ENCODE data around the gene KDF1.

The KDF1 gene

DNA sequence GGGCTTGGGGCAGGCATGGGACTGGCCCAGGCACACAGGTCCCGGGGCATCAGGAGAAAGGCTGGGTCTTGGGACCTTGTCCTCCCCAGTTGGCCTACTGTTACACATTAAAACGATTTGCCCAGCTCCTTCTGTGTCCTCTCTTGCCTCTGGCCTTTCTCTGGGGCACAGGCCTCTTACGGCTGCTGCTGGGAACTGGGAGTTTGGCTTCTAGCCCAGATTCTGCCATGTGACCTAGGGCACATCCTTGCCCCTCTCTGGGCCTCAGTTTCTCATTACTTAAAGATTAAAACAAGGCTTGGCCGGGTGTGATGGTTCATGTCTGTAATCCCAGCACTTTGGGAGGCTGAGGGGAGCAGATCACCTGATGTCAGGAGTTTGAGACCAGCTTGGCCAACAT is 14.0 kb downstream of the KDF1 start:
- FAIRE-seq, result no peak
- TF ChIP-seq TAF1 (IDR thresholded peaks at IDR 0.05; ENCODE audit: low read depth, low read length) (no peak), POLR2A (IDR thresholded peaks at IDR 0.05; ENCODE audit: low read depth, low read length) (no peak), SPI1 (IDR thresholded peaks at IDR 0.05; ENCODE audit: low read depth, low read length) (no peak), PAX5 (IDR thresholded peaks at IDR 0.05; ENCODE audit: insufficient read depth, low read length, severe bottlenecking) (no peak), POLR2AphosphoS5 (IDR thresholded peaks at IDR 0.05; ENCODE audit: low read depth, low read length) (no peak), POU2F2 (IDR thresholded peaks at IDR 0.05; ENCODE audit: low read depth, low read length) (no peak)

DNA sequence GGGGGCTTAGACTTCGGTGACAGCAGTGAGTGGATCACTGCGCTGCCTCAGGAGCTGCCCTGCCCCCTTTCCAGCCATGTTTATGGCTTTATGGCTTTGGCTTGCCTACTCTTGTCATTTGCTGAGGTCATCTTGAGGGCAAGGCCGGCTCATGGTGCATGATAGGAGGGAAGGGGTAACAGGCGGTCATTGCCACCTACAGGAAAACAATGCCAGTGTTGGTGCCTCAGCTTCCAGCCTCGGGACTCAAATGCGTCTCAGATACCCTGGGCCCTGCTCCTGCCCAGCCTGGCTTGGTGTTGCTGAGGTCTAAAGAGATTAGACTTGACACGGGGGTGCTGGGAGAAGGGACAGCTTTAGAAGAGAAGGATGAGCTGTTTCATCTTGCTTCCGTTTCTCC is 14.5 kb downstream of the KDF1 start:
- TF ChIP-seq PAX5 (IDR thresholded peaks at IDR 0.05; ENCODE audit: insufficient read depth, low read length, severe bottlenecking), result no peak
- no peak for TF ChIP-seq SPI1 (IDR thresholded peaks at IDR 0.05; ENCODE audit: low read depth, low read length)
- no peak for TF ChIP-seq TAF1 (IDR thresholded peaks at IDR 0.05; ENCODE audit: low read depth, low read length)
- no peak for TF ChIP-seq POLR2A (IDR thresholded peaks at IDR 0.05; ENCODE audit: low read depth, low read length)
- TF ChIP-seq POU2F2 (IDR thresholded peaks at IDR 0.05; ENCODE audit: low read depth, low read length), result no peak
- no peak for TF ChIP-seq POLR2AphosphoS5 (IDR thresholded peaks at IDR 0.05; ENCODE audit: low read depth, low read length)
- FAIRE-seq (no peak), DNase-seq (ENCODE audit: insufficient read length, low spot score) (no peak)

More for the DNA sequence above, 14.0 kb downstream of the KDF1 start:
- no peak for DNase-seq (ENCODE audit: insufficient read length, low spot score)

- no peak for DNase-seq (ENCODE audit: insufficient read length, low spot score)
- FAIRE-seq, result no peak
- TF ChIP-seq SPI1 (IDR thresholded peaks at IDR 0.05; ENCODE audit: low read depth, low read length), result no peak
- no peak for TF ChIP-seq POLR2A (IDR thresholded peaks at IDR 0.05; ENCODE audit: low read depth, low read length)
- no peak for TF ChIP-seq TAF1 (IDR thresholded peaks at IDR 0.05; ENCODE audit: low read depth, low read length)
- TF ChIP-seq POLR2AphosphoS5 (IDR thresholded peaks at IDR 0.05; ENCODE audit: low read depth, low read length), result no peak
- no peak for TF ChIP-seq PAX5 (IDR thresholded peaks at IDR 0.05; ENCODE audit: insufficient read depth, low read length, severe bottlenecking)
- no peak for TF ChIP-seq POU2F2 (IDR thresholded peaks at IDR 0.05; ENCODE audit: low read depth, low read length)
Observed at GRCh38 chr1:26945138-26945537, 15.1 kb downstream of the KDF1 start.

DNA sequence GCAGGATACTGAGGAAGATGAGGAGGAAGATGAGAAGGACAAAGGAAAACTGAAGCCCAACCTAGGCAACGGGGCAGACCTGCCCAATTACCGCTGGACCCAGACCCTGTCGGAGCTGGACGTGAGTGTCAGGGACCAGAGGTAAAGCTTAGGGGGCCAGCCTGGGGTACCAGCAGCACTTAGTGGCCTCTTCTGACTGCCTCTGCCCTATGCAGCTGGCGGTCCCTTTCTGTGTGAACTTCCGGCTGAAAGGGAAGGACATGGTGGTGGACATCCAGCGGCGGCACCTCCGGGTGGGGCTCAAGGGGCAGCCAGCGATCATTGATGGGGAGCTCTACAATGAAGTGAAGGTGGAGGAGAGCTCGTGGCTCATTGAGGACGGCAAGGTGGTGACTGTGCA is 17.6 kb downstream of the KDF1 start:
- FAIRE-seq (no peak), DNase-seq (ENCODE audit: insufficient read length, low spot score) (no peak)
- TF ChIP-seq POLR2AphosphoS5 (IDR thresholded peaks at IDR 0.05; ENCODE audit: low read depth, low read length) (no peak), POU2F2 (IDR thresholded peaks at IDR 0.05; ENCODE audit: low read depth, low read length) (no peak), TAF1 (IDR thresholded peaks at IDR 0.05; ENCODE audit: low read depth, low read length) (no peak), PAX5 (IDR thresholded peaks at IDR 0.05; ENCODE audit: insufficient read depth, low read length, severe bottlenecking) (no peak), SPI1 (IDR thresholded peaks at IDR 0.05; ENCODE audit: low read depth, low read length) (no peak), POLR2A (IDR thresholded peaks at IDR 0.05; ENCODE audit: low read depth, low read length) (no peak)

DNA sequence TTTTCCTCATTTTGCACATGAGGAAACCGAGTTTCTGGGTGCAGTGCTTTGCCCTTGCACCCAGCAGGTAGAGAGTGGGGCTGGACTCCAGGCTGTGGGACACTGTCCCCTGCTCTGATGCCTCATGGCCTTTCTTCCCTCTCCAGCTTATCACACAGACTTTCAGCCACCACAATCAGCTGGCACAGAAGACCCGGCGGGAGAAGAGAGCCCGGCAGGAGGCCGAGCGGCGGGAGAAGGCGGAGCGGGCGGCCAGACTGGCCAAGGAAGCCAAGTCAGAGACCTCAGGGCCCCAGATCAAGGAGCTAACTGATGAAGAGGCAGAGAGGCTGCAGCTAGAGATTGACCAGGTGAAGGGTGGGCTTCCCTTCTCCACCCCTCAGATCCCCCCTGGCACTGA is 19.0 kb downstream of the KDF1 start:
- FAIRE-seq (no peak), DNase-seq (ENCODE audit: insufficient read length, low spot score) (no peak)
- TF ChIP-seq POLR2AphosphoS5 (IDR thresholded peaks at IDR 0.05; ENCODE audit: low read depth, low read length) (no peak), TAF1 (IDR thresholded peaks at IDR 0.05; ENCODE audit: low read depth, low read length) (no peak), POLR2A (IDR thresholded peaks at IDR 0.05; ENCODE audit: low read depth, low read length) (no peak), PAX5 (IDR thresholded peaks at IDR 0.05; ENCODE audit: insufficient read depth, low read length, severe bottlenecking) (no peak), SPI1 (IDR thresholded peaks at IDR 0.05; ENCODE audit: low read depth, low read length) (no peak), POU2F2 (IDR thresholded peaks at IDR 0.05; ENCODE audit: low read depth, low read length) (no peak)

- TF ChIP-seq TAF1 (IDR thresholded peaks at IDR 0.05; ENCODE audit: low read depth, low read length) (no peak), POU2F2 (IDR thresholded peaks at IDR 0.05; ENCODE audit: low read depth, low read length) (no peak), POLR2A (IDR thresholded peaks at IDR 0.05; ENCODE audit: low read depth, low read length) (no peak), PAX5 (IDR thresholded peaks at IDR 0.05; ENCODE audit: insufficient read depth, low read length, severe bottlenecking) (no peak), POLR2AphosphoS5 (IDR thresholded peaks at IDR 0.05; ENCODE audit: low read depth, low read length) (no peak), SPI1 (IDR thresholded peaks at IDR 0.05; ENCODE audit: low read depth, low read length) (no peak)
- peak; percentile 60 for FAIRE-seq
- no peak for DNase-seq (ENCODE audit: insufficient read length, low spot score)
Observed at GRCh38 chr1:26938659-26939025, 21.6 kb downstream of the KDF1 start.

DNA sequence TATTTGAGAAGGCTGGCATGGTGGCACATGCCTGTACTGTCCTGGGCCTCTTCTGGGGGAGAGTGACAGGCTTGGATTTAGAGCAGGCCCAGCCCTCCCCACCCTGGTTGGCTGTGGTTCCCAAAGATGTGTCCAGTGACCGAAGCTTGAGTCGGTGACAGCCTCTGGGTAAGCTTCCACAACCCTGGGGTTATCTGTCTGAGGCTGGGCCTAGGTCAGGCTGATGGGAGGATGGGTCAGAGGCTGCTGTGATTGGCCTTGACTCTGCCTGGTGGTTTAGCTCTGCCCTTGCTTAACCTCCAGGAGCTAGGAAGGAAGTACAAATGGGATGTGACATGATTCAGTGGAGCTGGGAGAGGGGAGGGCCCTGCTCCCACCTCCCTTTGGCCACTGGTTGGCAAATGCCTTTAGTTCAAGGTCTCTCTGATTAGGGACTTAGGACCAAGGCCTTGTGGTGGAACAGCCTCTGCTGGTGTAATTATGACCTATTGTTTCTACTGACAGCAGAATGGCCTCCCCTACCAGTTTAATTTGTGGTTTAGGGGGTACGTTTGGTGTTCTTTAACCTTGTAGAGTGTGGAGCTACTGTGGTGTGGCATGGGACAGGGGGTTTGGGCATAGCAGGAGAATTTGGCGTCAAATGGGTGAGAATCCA is 22.1 kb downstream of the KDF1 start:
- no peak for TF ChIP-seq PAX5 (IDR thresholded peaks at IDR 0.05; ENCODE audit: insufficient read depth, low read length, severe bottlenecking)
- TF ChIP-seq TAF1 (IDR thresholded peaks at IDR 0.05; ENCODE audit: low read depth, low read length), result no peak
- TF ChIP-seq SPI1 (IDR thresholded peaks at IDR 0.05; ENCODE audit: low read depth, low read length), result no peak
- no peak for TF ChIP-seq POLR2A (IDR thresholded peaks at IDR 0.05; ENCODE audit: low read depth, low read length)
- TF ChIP-seq POU2F2 (IDR thresholded peaks at IDR 0.05; ENCODE audit: low read depth, low read length), result no peak
- TF ChIP-seq POLR2AphosphoS5 (IDR thresholded peaks at IDR 0.05; ENCODE audit: low read depth, low read length), result no peak
- no peak for FAIRE-seq
- no peak for DNase-seq (ENCODE audit: insufficient read length, low spot score)

DNA sequence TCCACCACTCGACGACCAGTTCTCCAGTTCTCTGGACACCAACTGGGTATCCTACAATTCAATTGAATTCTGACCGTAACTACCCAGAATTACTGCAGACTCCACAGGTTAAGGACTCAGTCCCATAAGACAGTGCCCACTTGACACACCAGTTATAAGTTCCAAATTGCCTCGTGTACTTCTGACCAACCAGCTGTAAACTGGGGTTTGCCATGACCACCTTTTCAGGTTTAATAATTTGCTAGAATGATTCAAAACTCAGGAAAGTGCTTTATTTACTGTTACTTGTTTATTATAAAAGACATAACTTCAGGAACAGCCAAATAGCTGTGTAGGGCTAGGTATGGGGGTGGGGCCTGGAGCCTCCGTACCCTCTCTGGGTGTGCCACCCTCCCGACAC is 23.4 kb downstream of the KDF1 start:
- TF ChIP-seq PAX5 (IDR thresholded peaks at IDR 0.05; ENCODE audit: insufficient read depth, low read length, severe bottlenecking) (no peak), SPI1 (IDR thresholded peaks at IDR 0.05; ENCODE audit: low read depth, low read length) (no peak), POLR2AphosphoS5 (IDR thresholded peaks at IDR 0.05; ENCODE audit: low read depth, low read length) (no peak), POU2F2 (IDR thresholded peaks at IDR 0.05; ENCODE audit: low read depth, low read length) (no peak), POLR2A (IDR thresholded peaks at IDR 0.05; ENCODE audit: low read depth, low read length) (no peak), TAF1 (IDR thresholded peaks at IDR 0.05; ENCODE audit: low read depth, low read length) (no peak)
- DNase-seq (ENCODE audit: insufficient read length, low spot score) (no peak), FAIRE-seq (no peak)

- peak; percentile 78 for FAIRE-seq
- no peak for TF ChIP-seq POLR2A (IDR thresholded peaks at IDR 0.05; ENCODE audit: low read depth, low read length)
- TF ChIP-seq SPI1 (IDR thresholded peaks at IDR 0.05; ENCODE audit: low read depth, low read length), result peak; percentile 96
- no peak for DNase-seq (ENCODE audit: insufficient read length, low spot score)
Observed at GRCh38 chr1:26932531-26932930, 27.7 kb downstream of the KDF1 start.

GRCh38 chr1:26923711-26924110 is 36.6 kb downstream of the KDF1 start:
- FAIRE-seq, result no peak
- DNase-seq (ENCODE audit: insufficient read length, low spot score), result no peak

More at GRCh38 chr1:26923711-26924110, 36.6 kb downstream of the KDF1 start:
- TF ChIP-seq POU2F2 (IDR thresholded peaks at IDR 0.05; ENCODE audit: low read depth, low read length) (no peak), POLR2A (IDR thresholded peaks at IDR 0.05; ENCODE audit: low read depth, low read length) (no peak), POLR2AphosphoS5 (IDR thresholded peaks at IDR 0.05; ENCODE audit: low read depth, low read length) (no peak), PAX5 (IDR thresholded peaks at IDR 0.05; ENCODE audit: insufficient read depth, low read length, severe bottlenecking) (no peak), TAF1 (IDR thresholded peaks at IDR 0.05; ENCODE audit: low read depth, low read length) (no peak)

Data from GM12891 (cell line).